ENCODE results near the gene DEGS1.

- TF ChIP-seq, protein P1, sequence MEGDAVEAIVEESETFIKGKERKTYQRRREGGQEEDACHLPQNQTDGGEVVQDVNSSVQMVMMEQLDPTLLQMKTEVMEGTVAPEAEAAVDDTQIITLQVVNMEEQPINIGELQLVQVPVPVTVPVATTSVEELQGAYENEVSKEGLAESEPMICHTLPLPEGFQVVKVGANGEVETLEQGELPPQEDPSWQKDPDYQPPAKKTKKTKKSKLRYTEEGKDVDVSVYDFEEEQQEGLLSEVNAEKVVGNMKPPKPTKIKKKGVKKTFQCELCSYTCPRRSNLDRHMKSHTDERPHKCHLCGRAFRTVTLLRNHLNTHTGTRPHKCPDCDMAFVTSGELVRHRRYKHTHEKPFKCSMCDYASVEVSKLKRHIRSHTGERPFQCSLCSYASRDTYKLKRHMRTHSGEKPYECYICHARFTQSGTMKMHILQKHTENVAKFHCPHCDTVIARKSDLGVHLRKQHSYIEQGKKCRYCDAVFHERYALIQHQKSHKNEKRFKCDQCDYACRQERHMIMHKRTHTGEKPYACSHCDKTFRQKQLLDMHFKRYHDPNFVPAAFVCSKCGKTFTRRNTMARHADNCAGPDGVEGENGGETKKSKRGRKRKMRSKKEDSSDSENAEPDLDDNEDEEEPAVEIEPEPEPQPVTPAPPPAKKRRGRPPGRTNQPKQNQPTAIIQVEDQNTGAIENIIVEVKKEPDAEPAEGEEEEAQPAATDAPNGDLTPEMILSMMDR (conservative IDR thresholded peaks at IDR 0.05; ENCODE audit: low read depth, low read length), result no peak
- no peak for TF ChIP-seq EZH2phosphoT487 (IDR thresholded peaks at IDR 0.05; ENCODE audit: borderline replicate concordance, low read length)
These were observed 41.0 kb downstream of the DEGS1 start for GRCh38 chr1:224223819-224224714.

Measured in PC-3 (cell line).